AG04449 (cell line): Measurements from ENCODE around the gene ZNF341.

ENCODE experiments used
- CTCF ChIA-PET: fragments of 350-600 bp; formaldehyde crosslinking; extraction: SDS; loops from one replicate; lab custom pipeline; 2021; ENCODE audit warnings: antibody characterized with exemption; lab: Yijun Ruan, JAX
- POLR2A ChIA-PET: fragments of 400-600, 350-600 bp; formaldehyde crosslinking; extraction: SDS; loops from one replicate; lab custom pipeline; 2020; ENCODE audit warnings: antibody characterized with exemption, inconsistent platforms; lab: Yijun Ruan, JAX
- DNase-seq: peaks from one replicate; pipeline ENCODE4 v3.0.0-alpha.2; 2010; ENCODE audit warnings: low read depth, low spot score
- H3K4me3 ChIP-seq: 2 replicates; pipeline ENCODE4 v1.5.1; 2011; ENCODE audit warnings: low read depth, mild to moderate bottlenecking, control low read depth, low read length
- TF ChIP-seq, protein P1 (sequence below): IDR thresholded peaks from one replicate; pipeline ENCODE4 v1.5.1; 2011; ENCODE audit warnings: mild to moderate bottlenecking, moderate library complexity, low read length, control low read depth, inconsistent platforms; ENCODE audit not compliant: insufficient read depth; ENCODE audit errors: missing control alignments

ZNF341 gene

DNA sequence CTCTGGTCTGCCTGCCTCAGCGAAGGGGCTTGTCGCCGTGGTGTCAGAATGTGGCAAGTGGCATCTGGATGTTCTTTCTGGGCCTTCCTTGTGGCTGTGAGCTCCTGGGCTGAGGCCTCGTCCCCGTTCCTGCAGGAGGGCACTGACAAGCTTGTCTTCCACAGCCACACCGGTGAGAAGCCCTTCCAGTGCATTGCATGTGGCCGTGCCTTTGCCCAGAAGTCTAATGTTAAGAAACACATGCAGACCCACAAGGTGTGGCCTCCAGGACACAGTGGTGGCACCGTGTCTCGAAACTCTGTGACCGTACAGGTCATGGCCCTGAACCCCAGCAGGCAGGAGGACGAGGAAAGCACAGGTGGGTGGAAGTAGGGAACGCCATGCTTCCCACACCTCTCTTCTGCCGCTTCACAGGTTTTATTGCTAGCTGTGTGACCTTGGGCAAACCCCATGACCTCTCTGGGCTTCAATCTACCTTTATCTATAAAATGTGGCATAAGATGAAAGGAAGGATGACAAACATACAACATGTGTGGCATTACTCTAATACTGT, 30.0 kb downstream of the ZNF341 start:
- ChIA-PET CTCF (no interaction called here), POLR2A (no interaction called here)
- H3K4me3 ChIP-seq, result no peak overlapping the region
- TF ChIP-seq, protein P1, sequence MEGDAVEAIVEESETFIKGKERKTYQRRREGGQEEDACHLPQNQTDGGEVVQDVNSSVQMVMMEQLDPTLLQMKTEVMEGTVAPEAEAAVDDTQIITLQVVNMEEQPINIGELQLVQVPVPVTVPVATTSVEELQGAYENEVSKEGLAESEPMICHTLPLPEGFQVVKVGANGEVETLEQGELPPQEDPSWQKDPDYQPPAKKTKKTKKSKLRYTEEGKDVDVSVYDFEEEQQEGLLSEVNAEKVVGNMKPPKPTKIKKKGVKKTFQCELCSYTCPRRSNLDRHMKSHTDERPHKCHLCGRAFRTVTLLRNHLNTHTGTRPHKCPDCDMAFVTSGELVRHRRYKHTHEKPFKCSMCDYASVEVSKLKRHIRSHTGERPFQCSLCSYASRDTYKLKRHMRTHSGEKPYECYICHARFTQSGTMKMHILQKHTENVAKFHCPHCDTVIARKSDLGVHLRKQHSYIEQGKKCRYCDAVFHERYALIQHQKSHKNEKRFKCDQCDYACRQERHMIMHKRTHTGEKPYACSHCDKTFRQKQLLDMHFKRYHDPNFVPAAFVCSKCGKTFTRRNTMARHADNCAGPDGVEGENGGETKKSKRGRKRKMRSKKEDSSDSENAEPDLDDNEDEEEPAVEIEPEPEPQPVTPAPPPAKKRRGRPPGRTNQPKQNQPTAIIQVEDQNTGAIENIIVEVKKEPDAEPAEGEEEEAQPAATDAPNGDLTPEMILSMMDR, result no peak
- no peak for DNase-seq

DNA sequence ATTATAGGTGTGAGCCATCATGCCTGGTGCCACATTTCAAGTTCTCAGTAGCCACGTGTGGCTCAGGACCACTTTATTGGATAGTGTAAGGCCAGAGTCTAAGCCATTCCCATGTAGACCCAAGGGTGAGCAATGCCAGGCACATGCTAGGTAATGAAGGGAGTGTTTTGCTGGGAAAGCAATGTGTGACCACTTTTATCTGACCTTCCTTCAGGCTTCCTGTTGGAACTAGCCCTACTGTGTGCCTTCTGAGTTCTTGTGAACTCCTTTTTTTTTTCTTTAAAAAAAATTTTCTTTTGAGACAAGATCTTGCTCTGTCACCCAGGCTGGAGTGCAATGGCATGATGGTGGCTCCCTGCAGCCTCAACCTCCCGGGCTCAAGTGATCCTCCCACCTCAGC, 33.3 kb downstream of the ZNF341 start:
- TF ChIP-seq, protein P1, result no peak
- DNase-seq, result no peak
- ChIA-PET POLR2A (no interaction called here), CTCF (interaction anchor here (1.4 kb wide), 1 partner anchor 305 kb away, joined by 3 read pairs; no protein-coding TSS in a partner anchor)
- H3K4me3 ChIP-seq, result no peak overlapping the region

DNA sequence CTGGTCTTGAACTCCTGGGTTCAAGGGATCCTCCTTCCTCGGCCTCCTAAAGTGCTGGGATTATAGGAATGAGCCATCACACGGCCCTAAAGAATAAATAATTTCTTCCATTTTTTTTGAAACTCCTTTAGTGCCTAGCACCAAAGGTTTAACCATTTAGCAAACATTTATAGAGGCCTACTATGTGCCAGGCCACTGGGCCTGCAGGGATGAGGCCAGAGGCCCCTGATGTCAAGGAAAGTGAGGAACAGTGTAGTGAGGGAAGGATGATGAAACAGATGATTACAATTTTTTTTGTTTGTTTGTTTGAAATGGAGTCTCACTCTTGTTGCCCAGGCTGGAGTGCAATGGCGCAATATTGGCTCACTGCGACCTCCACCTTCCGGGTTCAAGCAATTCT, 33.8 kb downstream of the ZNF341 start:
- TF ChIP-seq, protein P1, result no peak
- no peak overlapping the region for H3K4me3 ChIP-seq
- DNase-seq, result no peak
- CTCF ChIA-PET, result interaction anchor here (1.4 kb wide), 1 partner anchor 305 kb away, joined by 3 read pairs; no protein-coding TSS in a partner anchor
- POLR2A ChIA-PET, result no interaction called here

DNA sequence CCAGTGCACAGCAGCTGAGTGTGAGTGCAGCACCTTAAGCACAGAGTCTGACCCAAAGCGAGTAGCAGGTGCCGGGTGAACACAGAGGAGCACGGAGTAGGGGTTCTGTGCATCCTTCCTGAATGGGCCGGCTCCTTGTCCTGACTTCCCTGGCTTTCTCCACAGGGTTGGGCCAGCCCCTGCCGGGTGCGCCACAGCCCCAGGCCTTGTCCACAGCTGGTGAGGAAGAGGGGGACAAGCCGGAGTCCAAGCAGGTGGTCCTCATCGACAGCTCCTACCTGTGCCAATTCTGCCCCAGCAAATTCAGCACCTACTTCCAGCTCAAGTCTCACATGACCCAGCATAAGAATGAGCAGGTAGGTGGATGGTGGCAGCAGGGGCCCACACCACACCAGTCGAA, 34.9 kb downstream of the ZNF341 start:
- TF ChIP-seq, protein P1, result no peak
- ChIA-PET CTCF (no interaction called here), POLR2A (no interaction called here)
- no peak for DNase-seq
- no peak overlapping the region for H3K4me3 ChIP-seq

DNA sequence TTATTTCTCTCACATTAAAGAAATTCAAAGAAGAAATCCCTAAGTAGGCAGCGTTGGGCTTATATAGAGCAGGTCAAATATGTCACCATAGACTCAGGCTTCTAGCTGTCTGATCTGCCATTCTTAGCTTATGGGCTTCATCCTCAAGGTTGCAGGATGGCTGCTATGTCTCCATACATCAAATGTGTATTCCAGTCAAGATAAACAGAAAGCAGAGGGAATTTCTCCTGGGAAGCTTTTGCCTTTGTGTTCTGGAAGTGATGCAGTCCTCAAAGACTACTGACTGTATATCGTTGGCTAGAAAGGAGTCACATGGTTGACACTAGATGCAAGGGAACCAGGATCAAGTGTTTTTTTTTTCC, 36.0 kb downstream of the ZNF341 start:
- TF ChIP-seq, protein P1, result no peak
- ChIA-PET CTCF (interaction anchor here (0.9 kb wide), 1 partner anchor 25 kb away, joined by 3 read pairs; no protein-coding TSS in a partner anchor), POLR2A (no interaction called here)
- no peak overlapping the region for H3K4me3 ChIP-seq
- DNase-seq, result no peak

DNA sequence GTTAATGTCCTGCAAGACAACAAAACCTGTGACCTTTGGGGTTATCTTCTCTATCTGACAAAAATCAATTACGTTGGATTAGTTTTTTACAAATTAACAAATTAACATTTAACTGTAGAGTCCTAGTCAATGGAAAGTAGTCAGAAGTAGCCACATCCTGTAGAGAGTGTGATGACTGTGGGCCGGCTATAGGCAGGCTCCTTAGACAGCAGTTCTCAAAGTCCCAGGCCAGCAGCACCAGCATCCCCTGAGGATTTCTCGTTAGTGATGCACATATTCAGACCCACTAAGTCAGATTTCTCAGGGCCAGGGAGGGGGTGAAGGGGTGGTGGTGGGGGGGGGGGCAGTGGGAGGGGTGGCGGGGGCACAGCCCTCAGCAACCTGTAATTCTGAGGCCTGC, 37.2 kb downstream of the ZNF341 start:
- no peak overlapping the region for H3K4me3 ChIP-seq
- DNase-seq, result no peak
- CTCF ChIA-PET, result no interaction called here
- TF ChIP-seq, protein P1, result no peak
- POLR2A ChIA-PET, result no interaction called here
